ENCODE measurements around the gene PDE10A.

DNA sequence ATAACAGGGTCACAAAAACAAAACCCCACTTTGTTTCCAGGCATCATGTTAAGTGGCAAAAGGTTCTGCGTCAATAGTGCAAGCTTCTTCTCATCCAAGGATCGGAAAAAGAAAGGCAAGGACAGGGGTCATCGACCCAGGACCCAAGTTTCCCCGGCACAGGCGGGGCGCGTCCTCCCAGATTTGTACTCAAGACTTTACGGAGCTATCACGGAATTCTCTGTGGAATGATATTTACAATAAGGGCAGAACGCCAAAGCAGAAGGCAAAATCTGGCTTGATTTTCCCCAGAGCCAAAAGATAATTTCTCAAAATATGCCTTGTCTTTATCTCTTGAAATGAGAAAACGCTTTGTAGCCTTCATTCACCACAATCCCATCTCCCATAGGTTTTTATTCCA is 25.5 kb downstream of the PDE10A start:
- no peak for TF ChIP-seq FOXP2 (optimal IDR thresholded peaks at IDR 0.05; ENCODE audit: control extremely low read depth, extremely low read length, insufficient read depth)
- no peak for TF ChIP-seq EZH2 (IDR thresholded peaks at IDR 0.05)
- TF ChIP-seq POLR2AphosphoS5 (IDR thresholded peaks at IDR 0.05; ENCODE audit: borderline replicate concordance, low read depth, low read length), result no peak

Data from SK-N-MC (cell line).